ENCODE measurements around the gene PDE3B.
A peak's percentile ranks its signal among the peaks of the same experiment; 100 is the strongest.
"Not testable (repeated sequence)": the region's sequence is repeated elsewhere in the genome, so short reads cannot be mapped to it uniquely, and the experiment has no call there.

Gene PDE3B

GRCh38 chr11:14819596-14819995 is 176.0 kb downstream of the PDE3B start:
- no peak for DNase-seq

- DNase-seq = no peak
Measured at GRCh38 chr11:14821031-14821430, 177.4 kb downstream of the PDE3B start.

DNA sequence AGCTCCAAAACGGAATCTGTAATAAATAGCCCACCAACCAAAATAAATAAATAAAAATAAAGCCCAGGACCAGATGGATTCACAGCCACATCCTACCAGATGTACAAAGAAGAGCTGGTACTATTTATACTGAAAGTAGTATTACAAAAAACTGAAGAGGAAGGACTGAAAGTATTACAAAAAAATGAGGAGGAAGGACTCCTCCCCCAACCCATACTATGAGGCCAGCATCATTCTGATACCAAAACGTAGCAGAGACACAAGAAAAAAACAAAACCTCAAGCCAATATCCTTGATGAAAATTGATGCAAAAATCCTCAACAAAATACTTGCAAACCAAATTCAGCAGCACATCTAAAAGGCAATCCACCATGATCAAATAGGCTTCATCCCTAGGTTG is 183.0 kb downstream of the PDE3B start:
- no peak for DNase-seq

- DNase-seq = no peak
Measured at GRCh38 chr11:14835496-14836492, 192.2 kb downstream of the PDE3B start.

GRCh38 chr11:14842002-14842401 is 198.4 kb downstream of the PDE3B start:
- DNase-seq = no peak

DNA sequence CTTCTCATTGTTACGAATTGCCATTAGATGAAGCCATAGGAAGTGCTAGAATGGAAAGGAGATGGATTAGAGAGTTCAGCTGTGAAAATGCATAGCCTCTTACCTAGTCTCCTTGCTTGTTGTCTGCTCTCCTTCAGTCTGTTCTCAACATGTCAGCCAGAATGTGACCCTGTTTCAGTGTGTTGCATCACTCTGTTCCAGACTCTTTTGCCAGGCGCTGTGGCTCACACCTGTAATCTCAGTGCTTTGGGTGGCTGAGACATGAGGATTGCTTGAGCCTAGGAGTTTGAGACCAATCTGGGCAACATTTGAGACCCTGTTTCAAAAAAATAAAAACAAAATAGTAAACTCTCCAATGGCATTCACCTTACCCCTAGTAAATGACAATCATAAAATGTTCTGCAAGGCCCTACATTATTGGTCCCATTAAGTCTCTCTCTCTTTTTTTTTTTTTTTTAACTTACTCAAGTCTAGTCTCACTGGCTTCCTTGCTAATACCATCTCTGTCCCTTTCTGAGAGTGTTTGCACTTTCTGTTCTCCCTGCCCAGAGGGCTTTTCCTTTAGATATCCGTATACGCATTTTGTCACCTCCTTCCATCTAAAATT is 209.1 kb downstream of the PDE3B start:
- no peak for DNase-seq

DNA sequence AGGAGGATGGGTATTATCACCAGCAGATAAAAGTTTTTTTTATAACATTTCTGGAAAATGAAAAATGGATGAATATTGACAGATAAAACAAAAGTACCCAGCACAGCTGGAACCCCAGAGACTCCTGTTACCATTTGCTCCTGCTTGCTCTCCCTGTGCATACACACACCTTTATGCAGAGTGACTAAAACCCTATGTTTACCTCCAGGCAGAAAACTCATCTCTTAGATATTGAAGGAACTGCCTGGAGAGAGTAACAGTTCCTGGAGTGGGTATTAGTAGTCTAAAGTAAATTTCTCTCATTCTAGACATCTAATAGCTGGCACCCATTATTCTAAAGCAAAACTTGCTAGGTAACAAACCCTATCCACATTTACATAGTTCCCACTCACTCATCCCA is 210.5 kb downstream of the PDE3B start:
- DNase-seq = no peak

GRCh38 chr11:14855890-14856289 is 212.3 kb downstream of the PDE3B start:
- no peak for DNase-seq

- DNase-seq = no peak
Measured at GRCh38 chr11:14857621-14858020, 214.0 kb downstream of the PDE3B start.

GRCh38 chr11:14858404-14858803 is 214.8 kb downstream of the PDE3B start:
- no peak for DNase-seq

- no peak for DNase-seq
Measured at GRCh38 chr11:14860511-14860910, 216.9 kb downstream of the PDE3B start.

DNA sequence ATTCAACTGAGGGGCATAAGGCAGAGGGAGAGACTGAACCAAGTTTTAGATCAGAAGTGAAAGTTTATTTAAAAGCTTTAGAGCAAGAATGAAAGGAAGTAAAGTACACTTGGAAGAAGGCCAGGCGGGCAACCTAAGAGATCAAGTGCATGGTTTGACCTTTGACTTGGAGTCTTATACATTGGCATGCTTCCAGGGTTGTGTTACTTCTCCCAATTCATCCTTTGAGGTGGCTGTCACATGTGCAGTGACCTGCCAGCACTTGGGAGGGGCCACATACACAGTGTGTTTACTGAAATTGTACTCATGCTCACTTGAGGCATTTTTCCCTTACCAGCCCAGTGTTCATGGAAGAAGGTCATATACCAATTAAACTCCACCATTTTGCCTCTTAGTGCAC is 218.1 kb downstream of the PDE3B start:
- DNase-seq = no peak

- not testable (repeated sequence) for DNase-seq
Measured at GRCh38 chr11:14863775-14864174, 220.2 kb downstream of the PDE3B start.

- DNase-seq = no peak
Measured at GRCh38 chr11:14872032-14872431, 228.4 kb downstream of the PDE3B start.

- no peak for DNase-seq
Measured at GRCh38 chr11:14873632-14874031, 230.0 kb downstream of the PDE3B start.

DNA sequence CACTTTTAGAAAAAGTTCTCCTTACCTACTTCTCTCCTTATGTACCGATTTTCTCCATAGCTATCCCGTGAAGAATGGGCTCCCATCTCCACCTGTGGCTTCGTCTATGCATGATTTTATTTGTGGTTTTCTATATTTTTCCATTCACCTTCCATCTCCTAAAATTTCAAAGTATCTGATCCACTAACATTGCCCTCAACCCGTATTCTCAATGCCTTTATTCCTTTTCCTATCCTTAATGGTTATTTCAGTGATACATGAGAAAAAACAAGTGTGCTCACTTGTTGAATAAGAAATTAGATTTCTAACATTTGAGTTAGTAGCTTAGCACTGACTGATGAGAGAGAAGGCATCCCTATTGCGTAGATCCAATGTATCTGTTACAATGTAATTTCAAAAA is 231.6 kb downstream of the PDE3B start:
- no peak for DNase-seq

GRCh38 chr11:14881576-14882193 is 238.1 kb downstream of the PDE3B start:
- DNase-seq = peak in 1 of 2 experiments; percentile 52

DNA sequence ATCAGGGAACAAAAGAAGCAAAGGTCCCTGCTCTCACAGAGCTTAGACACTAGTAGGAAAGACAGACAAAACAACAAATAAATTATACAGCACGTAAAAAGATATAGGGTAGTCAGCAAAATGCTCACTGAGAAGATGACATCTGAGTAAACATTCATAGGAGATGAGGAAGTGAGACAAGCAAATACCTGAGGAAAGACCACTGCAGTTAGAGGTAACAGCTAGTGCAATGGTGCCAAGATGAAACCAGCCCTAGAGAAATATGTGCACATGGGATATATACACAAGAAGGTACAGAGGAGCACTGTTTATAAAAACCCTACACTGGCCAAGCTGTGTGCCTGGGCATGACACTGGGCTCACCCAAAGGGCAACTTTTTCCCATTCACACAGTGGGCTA is 238.6 kb downstream of the PDE3B start:
- DNase-seq = no peak

GRCh38 chr11:14883683-14884082 is 240.1 kb downstream of the PDE3B start:
- not testable (repeated sequence) for DNase-seq

DNA sequence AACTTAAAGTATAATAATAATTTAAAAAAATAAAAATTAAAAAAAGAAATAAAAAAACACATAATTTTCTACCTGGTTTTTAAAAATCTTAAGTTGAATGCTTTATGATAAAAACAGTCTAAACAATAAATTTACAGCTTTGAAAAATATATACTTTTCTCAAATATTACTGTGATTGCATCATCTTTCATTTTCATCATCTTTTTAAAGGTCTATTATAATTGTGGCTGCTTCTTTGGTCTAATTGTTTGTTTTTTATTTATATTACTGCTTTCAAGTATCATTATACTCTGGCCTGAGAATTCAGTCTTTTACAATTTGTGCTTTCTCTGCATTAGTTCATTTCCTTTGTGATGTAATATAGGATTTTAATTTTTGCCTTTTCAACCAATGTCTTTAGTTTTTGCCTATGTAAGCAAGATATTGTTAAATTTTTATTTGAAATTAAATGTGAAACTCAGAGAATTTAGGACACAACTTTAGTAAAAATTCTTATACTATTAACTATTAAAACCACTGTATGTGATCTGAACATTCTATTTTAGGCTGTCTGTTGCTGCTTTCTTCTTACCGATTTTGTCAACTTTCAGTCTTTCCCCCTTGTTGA is 241.2 kb downstream of the PDE3B start:
- DNase-seq = no peak

DNA sequence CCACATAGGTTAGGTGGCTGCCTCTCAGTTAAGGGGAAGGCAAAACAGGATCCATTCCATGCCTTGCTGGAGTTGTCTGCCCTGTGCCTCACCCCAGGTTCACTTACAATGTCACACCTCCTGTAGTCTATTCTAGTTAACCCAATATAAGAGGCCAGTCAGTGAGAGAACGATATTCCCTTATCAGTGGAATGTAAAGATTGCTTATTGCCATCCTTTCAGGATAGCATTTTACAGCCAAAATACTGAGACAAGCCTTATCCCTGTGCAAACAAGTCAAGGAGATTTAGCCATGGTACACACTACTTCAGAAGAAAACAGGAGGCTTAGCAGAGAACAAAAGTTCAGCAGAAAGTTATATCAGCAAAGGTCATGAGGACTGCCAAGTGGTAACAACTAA is 242.9 kb downstream of the PDE3B start:
- no peak for DNase-seq

- peak; percentile 91 to 96 for DNase-seq
Measured at GRCh38 chr11:14891143-14892035, 247.8 kb downstream of the PDE3B start.
